Measurements from ENCODE around the gene MGAT5. TPM values are rescaled to one million over a fixed set of nuclear protein-coding genes. Genes with fewer than 3 reads are reported as not detected.
A peak's percentile ranks its signal among the peaks of the same experiment; 100 is the strongest.

The MGAT5 gene
- total RNA-seq, 1 experiment from 2014 or later, result 25.4 TPM

DNA sequence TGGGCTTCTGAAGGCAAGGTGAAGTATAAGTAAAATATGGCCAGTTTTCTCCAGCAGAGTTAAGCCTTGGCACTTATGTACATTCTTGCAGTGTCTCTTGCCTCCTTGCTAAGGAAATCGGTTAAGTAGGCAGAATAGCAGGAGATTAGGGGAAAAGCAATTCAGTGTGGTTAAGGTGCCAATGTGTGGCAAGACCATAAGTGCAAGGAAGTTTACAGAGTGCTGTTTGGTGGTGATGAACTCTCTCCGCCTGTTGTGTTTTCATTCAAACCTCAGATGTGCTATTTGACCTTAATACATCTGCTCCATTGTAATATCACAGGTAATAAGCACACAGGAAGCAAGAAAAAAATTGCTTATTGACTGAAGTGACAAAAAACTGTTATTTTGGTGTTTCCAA lies 156.1 kb downstream of the MGAT5 start:
- Histone ChIP-seq H3K36me3 (replicated peaks; ENCODE audit: control insufficient read depth, insufficient read depth, low read length) (no peaks in the 10 kb centered on the region), H3K4me3 (ENCODE audit: insufficient read depth, low read depth, low read length) (no peak overlapping the region), H3K27me3 (ENCODE audit: control insufficient read depth, insufficient read depth, low read length) (no peaks in the 10 kb centered on the region)
- DNase-seq, result no peak

DNA sequence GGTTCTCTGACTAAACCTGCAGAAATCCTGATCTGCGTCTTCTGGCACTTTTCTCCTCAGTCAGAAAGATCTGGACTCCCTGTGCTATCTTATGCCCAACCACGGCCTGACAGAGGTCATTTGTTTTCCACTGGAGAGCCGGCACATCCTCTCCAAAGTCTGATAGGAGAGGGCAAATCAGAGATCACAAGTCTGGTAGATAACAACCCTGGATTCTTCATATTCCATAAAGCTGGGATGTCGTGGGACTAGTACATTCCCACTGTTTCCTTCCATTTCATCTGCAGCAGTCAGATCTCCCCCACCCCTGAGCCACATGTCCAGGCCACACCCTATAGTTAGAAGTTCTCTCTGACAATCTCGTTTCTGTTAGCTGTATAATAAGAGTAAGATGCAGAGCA lies 157.0 kb downstream of the MGAT5 start:
- H3K36me3 ChIP-seq (replicated peaks; ENCODE audit: control insufficient read depth, insufficient read depth, low read length), result no peaks in the 10 kb centered on the region
- DNase-seq, result no peak
- H3K27me3 ChIP-seq (ENCODE audit: control insufficient read depth, insufficient read depth, low read length), result no peaks in the 10 kb centered on the region
- no peak overlapping the region for H3K4me3 ChIP-seq (ENCODE audit: insufficient read depth, low read depth, low read length)

DNA sequence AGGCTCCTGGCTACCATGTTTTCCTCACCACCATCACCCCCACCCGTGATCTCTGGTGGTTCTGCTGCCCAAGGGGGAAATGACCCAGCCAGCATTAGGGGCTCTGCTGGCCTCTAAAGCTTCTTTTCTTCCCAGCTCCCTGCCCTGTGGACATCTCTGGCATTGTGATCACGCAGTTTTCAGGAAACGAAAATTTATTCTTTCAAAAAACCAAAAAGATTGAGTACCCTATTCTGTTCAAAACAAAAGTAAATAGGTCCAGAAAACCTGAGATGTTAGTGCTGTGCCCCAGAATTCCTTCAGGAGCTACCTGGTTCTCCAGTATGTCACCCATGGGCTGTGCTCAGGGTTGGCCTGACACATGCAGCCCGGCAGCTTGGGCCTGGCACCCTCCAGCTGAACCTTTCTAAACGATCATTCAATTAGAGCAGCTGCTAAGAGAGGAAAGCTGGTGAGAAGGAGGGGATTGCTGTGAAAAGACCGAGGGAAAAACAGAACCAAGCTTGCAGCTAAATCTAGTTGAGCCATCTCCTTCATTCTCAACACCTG lies 157.5 kb downstream of the MGAT5 start:
- H3K27me3 ChIP-seq (ENCODE audit: control insufficient read depth, insufficient read depth, low read length), result no peaks in the 10 kb centered on the region
- H3K36me3 ChIP-seq (replicated peaks; ENCODE audit: control insufficient read depth, insufficient read depth, low read length), result no peaks in the 10 kb centered on the region
- DNase-seq, result no peak
- H3K4me3 ChIP-seq (ENCODE audit: insufficient read depth, low read depth, low read length), result no peak overlapping the region

DNA sequence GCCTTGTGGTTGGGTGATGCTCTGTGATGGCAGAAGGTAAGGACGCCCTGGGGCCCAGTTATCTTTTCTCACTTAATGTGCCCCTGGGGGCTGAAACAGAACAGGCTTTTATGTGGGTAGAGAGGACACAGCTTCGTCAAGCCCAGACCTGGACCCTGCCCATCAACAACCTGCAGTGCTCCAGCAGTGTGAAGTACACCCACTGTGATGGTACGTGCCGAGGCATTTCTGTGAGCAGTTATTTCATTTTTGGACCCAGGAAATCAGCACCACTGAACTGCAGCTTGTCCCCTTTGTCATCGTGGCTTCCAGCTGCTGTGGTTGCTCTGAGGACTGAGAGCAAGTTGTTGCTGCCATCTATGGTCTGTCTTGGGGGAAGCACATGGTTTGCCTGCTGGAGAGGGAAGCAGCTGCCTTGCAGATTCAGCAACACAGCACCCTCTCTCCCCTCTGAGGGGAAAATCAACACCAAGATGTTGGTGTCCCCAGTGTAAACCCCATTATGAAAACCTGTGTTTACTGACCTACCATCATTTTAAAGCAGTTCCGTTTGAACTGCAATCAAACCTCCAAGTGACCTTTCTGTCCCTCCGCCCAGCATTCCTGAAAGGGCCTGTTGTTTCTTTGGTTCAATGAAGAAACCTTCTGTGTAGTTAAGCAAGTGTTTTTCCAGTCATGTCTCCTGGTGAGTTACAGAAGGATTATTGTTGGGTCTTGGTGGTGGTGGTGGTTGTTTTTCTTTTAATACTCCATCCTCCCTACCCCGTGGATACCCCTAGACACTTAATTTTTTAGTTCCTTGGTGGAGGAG lies 158.2 kb downstream of the MGAT5 start:
- H3K36me3 ChIP-seq (replicated peaks; ENCODE audit: control insufficient read depth, insufficient read depth, low read length), result no peaks in the 10 kb centered on the region
- no peak overlapping the region for H3K4me3 ChIP-seq (ENCODE audit: insufficient read depth, low read depth, low read length)
- no peaks in the 10 kb centered on the region for H3K27me3 ChIP-seq (ENCODE audit: control insufficient read depth, insufficient read depth, low read length)
- peak; percentile 52 for DNase-seq

DNA sequence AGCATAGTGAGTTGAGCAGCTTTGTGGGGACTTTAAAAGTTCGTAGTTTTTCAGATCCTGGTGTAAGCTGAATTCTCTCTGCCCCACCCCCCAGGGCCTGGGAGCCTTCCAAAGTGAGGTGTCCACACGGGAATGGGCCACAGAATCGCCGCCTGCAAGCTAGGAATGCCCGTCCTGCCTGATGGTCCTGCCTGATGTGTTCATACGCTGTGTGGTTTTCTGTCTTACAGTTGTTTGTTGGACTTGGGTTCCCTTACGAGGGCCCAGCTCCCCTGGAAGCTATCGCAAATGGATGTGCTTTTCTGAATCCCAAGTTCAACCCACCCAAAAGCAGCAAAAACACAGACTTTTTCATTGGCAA lies 158.7 kb downstream of the MGAT5 start:
- Histone ChIP-seq H3K4me3 (ENCODE audit: insufficient read depth, low read depth, low read length) (no peak overlapping the region), H3K27me3 (ENCODE audit: control insufficient read depth, insufficient read depth, low read length) (no peaks in the 10 kb centered on the region), H3K36me3 (replicated peaks; ENCODE audit: control insufficient read depth, insufficient read depth, low read length) (no peaks in the 10 kb centered on the region)
- DNase-seq, result no peak

DNA sequence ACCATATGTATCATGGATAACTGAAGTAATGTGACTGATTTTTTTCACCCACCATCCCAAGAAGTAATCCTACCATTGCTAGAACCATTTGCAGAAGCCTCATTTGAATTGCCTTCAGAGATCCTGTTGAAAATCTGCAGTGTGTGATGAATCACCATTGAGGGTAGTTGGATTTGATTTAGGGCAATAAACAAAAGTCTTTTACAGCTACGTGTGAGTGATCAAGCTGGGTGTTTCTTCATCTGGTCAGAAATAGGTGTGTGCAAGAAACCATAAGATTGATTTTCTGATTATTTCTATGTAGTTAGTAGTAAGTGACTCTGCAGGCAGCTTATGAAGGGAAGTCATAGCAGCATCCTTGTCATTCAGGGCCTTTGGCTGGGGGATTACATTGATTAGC lies 159.6 kb downstream of the MGAT5 start:
- Histone ChIP-seq H3K36me3 (replicated peaks; ENCODE audit: control insufficient read depth, insufficient read depth, low read length) (no peaks in the 10 kb centered on the region), H3K4me3 (ENCODE audit: insufficient read depth, low read depth, low read length) (no peak overlapping the region), H3K27me3 (ENCODE audit: control insufficient read depth, insufficient read depth, low read length) (no peaks in the 10 kb centered on the region)
- DNase-seq, result no peak

DNA sequence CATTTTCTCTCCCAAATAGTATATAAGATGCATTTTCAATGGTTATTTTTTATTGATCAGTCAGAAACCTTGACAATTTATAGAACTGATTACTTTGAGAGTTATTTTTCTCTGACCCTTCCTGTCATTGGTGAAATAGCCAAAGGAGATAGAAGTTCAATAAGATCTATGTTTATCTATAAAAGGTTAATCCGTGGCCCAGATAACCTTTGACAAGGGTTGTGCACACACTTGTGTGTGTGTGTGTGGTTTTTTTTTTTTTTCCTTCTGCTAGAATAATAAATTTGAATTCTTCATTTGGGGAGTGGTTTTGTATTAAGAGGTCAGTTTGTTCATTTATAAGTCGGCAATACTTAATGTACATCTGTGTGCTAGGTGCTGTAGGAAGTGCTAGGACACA lies 160.0 kb downstream of the MGAT5 start:
- Histone ChIP-seq H3K27me3 (ENCODE audit: control insufficient read depth, insufficient read depth, low read length) (no peaks in the 10 kb centered on the region), H3K4me3 (ENCODE audit: insufficient read depth, low read depth, low read length) (no peak overlapping the region), H3K36me3 (replicated peaks; ENCODE audit: control insufficient read depth, insufficient read depth, low read length) (no peaks in the 10 kb centered on the region)
- DNase-seq, result no peak

DNA sequence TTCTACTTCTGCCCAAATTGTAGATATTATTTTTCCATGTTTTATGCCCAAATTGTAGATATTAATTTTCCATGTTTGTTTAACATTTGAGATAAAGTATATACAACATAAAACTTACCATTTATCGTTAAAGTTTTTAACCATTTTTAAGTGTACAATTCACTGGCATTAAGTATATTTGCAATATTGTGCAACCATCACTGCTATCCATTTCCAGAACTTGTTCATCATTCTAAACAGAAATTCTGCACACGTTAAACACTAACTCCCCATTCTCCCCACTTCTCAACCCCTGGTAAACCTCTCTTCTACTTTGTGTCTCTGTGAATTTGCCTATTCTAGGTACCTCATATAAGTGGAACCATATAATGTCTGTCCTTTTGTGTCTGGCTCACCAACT lies 162.1 kb downstream of the MGAT5 start:
- no peak for DNase-seq
- Histone ChIP-seq H3K27me3 (ENCODE audit: control insufficient read depth, insufficient read depth, low read length) (no peaks in the 10 kb centered on the region), H3K36me3 (replicated peaks; ENCODE audit: control insufficient read depth, insufficient read depth, low read length) (no peaks in the 10 kb centered on the region), H3K4me3 (ENCODE audit: insufficient read depth, low read depth, low read length) (no peak overlapping the region)

DNA sequence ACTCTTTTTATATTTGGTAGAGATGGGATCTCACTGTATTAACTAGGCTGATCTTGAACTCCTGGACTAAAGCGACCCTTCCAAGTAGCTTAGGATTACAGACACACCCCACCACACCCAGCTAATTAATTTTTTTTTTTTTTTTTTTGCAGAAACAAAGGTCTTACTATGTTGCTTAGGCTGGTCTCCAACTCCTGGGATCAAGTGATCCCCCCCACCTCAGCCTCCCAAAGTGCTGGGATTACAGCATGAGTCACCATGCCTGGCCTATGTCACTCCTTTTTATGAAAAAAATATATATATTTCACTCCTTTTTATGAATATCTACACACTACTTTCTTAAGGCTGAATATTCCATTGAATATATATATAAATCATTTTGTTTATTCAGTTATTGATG lies 162.8 kb downstream of the MGAT5 start:
- Histone ChIP-seq H3K36me3 (replicated peaks; ENCODE audit: control insufficient read depth, insufficient read depth, low read length) (no peaks in the 10 kb centered on the region), H3K27me3 (ENCODE audit: control insufficient read depth, insufficient read depth, low read length) (no peaks in the 10 kb centered on the region)
- no peak for DNase-seq

DNA sequence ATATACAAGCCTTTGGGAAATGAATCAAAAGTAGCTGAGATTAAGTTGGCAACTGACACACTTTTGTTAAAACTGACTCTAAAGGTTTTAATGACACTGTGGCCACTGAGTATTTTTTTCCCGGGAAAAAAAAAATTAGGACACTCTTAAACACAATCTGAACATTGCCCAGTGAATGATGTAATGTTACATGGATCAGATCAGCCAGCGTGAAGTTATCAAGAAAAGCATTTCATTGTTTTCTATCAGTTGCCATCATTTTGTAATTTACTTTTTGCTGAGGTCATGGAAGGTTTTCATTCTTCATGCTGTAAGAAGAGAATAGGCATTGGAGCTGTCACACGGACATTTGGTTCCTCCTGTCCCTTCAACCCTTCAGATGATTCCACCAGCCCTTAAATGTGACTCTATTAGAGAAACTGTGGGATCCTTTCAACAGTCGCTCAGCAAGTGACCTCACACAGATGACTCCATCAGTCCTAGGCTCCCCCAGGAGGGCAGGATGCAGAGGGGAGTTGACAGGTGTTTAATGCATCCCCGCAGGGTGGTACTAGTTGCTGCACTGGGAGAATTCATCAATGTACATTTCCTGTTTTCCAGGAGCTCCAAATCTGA lies 164.2 kb downstream of the MGAT5 start:
- Histone ChIP-seq H3K4me3 (ENCODE audit: insufficient read depth, low read depth, low read length) (no peak overlapping the region), H3K27me3 (ENCODE audit: control insufficient read depth, insufficient read depth, low read length) (no peaks in the 10 kb centered on the region), H3K36me3 (replicated peaks; ENCODE audit: control insufficient read depth, insufficient read depth, low read length) (no peaks in the 10 kb centered on the region)
- DNase-seq, result no peak

More for the DNA sequence above, 162.8 kb downstream of the MGAT5 start:
- no peak overlapping the region for H3K4me3 ChIP-seq (ENCODE audit: insufficient read depth, low read depth, low read length)

DNA sequence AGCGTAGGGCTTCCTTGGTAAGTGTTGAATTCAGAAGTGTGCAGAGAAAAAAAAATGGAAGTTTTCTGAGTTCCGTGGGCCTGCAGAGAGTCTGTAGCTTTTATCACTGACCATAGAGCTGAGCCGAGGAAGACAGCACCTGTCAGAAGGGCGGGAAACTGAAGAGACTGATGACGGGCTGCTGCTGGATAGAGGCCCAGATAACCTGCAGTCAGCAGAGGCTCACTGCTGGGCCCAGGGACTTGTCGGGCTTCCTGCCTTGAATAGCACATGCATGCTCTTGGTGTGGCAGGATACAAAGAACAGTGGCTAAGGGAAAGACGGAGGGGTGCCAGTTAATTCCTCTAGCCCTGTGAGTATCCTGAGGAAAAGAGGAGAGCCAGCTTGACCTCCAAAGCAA lies 166.4 kb downstream of the MGAT5 start:
- no peak for DNase-seq

DNA sequence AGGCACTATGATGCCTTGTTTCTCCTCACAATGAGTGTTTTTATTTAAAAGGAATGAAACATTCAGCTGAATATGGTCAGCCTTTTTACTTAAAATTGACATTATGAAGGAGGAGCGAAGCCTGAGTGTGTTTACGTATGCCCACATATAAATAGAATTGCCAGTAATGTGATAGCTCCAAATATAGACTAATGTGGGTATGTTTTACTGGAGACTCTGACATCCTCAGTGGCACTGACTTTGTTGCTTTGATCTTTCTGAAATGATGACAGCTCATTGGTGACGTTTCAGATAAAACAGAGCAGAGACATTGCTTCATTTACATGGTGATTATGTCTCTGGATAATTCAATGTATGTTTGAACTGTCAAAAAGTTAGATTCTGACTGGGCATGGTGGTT lies 167.0 kb downstream of the MGAT5 start:
- DNase-seq, result no peak
- H3K36me3 ChIP-seq (replicated peaks; ENCODE audit: control insufficient read depth, insufficient read depth, low read length), result no peaks in the 10 kb centered on the region; the same call in 1 of the 2 replicates
- no peak overlapping the region for H3K4me3 ChIP-seq (ENCODE audit: insufficient read depth, low read depth, low read length)
- no peaks in the 10 kb centered on the region for H3K27me3 ChIP-seq (ENCODE audit: control insufficient read depth, insufficient read depth, low read length)

More for the DNA sequence above, 166.4 kb downstream of the MGAT5 start:
- H3K27me3 ChIP-seq (ENCODE audit: control insufficient read depth, insufficient read depth, low read length), result no peaks in the 10 kb centered on the region
- H3K36me3 ChIP-seq (replicated peaks; ENCODE audit: control insufficient read depth, insufficient read depth, low read length), result no peaks in the 10 kb centered on the region; the same call in 1 of the 2 replicates
- H3K4me3 ChIP-seq (ENCODE audit: insufficient read depth, low read depth, low read length), result no peak overlapping the region

DNA sequence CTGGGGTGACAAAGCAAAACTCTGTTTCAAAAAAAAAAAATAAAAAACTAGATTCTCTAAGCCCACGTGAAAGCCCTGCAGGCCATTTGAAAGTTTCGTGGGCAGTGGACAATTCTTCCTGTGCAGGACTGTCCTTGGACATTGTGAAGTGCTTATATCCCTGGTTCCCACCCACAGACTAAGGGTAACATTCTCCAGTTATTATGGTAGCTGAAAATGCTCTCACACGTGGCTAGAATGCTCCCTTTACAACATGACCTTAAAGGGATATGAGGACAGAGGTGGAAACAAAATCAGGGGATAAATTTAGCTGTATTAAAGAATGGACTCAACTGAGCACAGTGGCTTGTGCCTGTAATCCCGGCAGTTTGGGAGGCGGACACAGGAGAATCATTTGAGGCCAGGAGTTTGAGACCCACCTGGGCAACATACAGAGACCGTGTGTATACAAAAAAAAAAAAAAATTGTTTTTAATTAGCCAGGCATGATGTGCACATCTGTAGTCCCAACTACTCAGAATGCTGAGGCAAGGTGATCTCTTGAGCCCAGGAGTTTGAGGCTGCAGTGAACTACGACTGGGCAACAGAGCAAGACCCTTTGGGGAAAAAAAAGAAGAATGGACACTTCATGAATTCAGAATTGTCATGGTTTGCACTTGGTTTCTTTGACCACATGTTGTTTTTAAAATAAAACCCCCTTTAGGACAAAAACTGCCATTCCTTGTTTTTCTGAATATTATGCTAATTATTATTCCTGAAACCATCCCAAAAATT lies 167.9 kb downstream of the MGAT5 start:
- H3K36me3 ChIP-seq (replicated peaks; ENCODE audit: control insufficient read depth, insufficient read depth, low read length), result no peaks in the 10 kb centered on the region; the same call in 1 of the 2 replicates
- H3K4me3 ChIP-seq (ENCODE audit: insufficient read depth, low read depth, low read length), result no peak overlapping the region
- H3K27me3 ChIP-seq (ENCODE audit: control insufficient read depth, insufficient read depth, low read length), result no peaks in the 10 kb centered on the region
- no peak for DNase-seq

DNA sequence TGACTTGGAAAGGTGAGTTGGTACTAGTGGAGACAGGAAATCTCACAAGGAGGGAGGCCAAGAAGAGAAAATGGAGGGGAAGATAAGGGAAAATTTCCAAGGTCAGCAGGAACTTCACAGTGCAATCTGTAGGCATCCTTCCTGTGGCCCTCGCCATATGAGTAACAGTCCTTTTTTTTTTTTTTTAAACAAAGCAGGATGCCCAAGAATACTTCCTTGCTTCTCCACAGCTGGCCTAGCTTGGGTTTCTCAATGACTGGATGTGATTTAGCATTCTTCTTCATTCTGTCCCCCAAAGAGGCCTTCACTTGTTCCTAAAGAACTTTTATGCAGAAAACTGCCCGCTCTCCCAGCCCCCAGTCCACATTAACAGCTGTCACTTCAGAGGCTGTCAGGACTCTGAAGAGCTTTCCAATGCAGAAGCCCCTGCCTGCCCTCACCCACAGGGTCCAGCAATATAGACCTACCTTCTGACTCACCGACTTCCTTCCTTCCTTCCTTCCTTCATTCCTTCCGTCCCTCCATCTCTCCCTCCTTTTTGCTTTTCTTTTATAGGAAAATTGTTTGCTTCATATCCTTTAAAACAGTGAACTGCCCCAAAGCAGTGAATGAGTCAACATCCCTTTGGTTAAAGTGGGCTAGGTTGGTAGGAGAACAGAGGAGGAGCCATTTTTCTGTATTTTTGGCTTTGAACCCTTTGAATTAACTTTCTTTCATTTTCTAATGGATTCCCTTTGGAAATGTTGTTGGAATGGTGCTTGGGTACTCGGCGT lies 172.0 kb downstream of the MGAT5 start:
- no peaks in the 10 kb centered on the region; the same call in 1 of the 2 replicates for H3K36me3 ChIP-seq (replicated peaks; ENCODE audit: control insufficient read depth, insufficient read depth, low read length)
- peaks cover 6% of the 10 kb centered on the region for H3K27me3 ChIP-seq (ENCODE audit: control insufficient read depth, insufficient read depth, low read length)
- no peak overlapping the region for H3K4me3 ChIP-seq (ENCODE audit: insufficient read depth, low read depth, low read length)
- DNase-seq, result no peak

Measured in H7 (cell line).